Body of pancreas (tissue), 4 donors: Measurements from ENCODE around the gene BCL7A.

ENCODE experiments used
- POLR2A ChIP-seq, 3 donors: fragments of 450-650 bp; IDR thresholded peaks; one replicate each; pipeline ENCODE4 v1.6.1; 2016; ENCODE audit warnings: antibody characterized with exemption in 3 of 3, mild to moderate bottlenecking in 2 of 3
- TF ChIP-seq, protein P1 (sequence below), 7 experiments: fragments of 450-650 bp in 4 of 7; fragments of 200-600 bp in 3 of 7; sonication (generic) in 3 of 7; IDR thresholded peaks; one replicate each; pipeline ENCODE4 v1.5.1; 2016 to 2019; ENCODE audit warnings: antibody characterized with exemption in 7 of 7

- TF ChIP-seq, protein P1, sequence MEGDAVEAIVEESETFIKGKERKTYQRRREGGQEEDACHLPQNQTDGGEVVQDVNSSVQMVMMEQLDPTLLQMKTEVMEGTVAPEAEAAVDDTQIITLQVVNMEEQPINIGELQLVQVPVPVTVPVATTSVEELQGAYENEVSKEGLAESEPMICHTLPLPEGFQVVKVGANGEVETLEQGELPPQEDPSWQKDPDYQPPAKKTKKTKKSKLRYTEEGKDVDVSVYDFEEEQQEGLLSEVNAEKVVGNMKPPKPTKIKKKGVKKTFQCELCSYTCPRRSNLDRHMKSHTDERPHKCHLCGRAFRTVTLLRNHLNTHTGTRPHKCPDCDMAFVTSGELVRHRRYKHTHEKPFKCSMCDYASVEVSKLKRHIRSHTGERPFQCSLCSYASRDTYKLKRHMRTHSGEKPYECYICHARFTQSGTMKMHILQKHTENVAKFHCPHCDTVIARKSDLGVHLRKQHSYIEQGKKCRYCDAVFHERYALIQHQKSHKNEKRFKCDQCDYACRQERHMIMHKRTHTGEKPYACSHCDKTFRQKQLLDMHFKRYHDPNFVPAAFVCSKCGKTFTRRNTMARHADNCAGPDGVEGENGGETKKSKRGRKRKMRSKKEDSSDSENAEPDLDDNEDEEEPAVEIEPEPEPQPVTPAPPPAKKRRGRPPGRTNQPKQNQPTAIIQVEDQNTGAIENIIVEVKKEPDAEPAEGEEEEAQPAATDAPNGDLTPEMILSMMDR (IDR thresholded peaks at IDR 0.05) = no peak
- TF ChIP-seq POLR2A (IDR thresholded peaks at IDR 0.05) = no peak
These were observed 41.3 kb upstream of the BCL7A start for GRCh38 chr12:121980191-121980891.
